Myocyte (in vitro differentiated cells): ENCODE results near the gene METTL26. TPM values are rescaled to one million over a fixed set of nuclear protein-coding genes. Genes with fewer than 3 reads are reported as not detected.

ENCODE experiments used
- DNase-seq: peaks from one replicate; pipeline ENCODE4 v3.0.0-alpha.2; 2012; ENCODE audit warnings: low read depth
- total RNA-seq: library from RNA; depleted of rRNA; stranded (reverse); fragments of >200 nt; gene quantifications from 2 replicates; pipeline ENCODE4 v1.2.3, GENCODE V29; 2014

The METTL26 gene
- total RNA-seq, 1 donor from 2014 or later: 83.6 TPM

GRCh38 chr16:641326-642188 lies 5.5 kb upstream of the METTL26 start, which contains the start of gene MCRIP2:
Gene MCRIP2, plus strand, starts transcription at chr16:641828. Its CDS starts 164 bp downstream, at chr16:641992.
- DNase-seq: peak; percentile 85

- no peak for DNase-seq
Measured at GRCh38 chr16:640614-641013, 4.5 kb upstream of the METTL26 start.

- no peak for DNase-seq
Measured at GRCh38 chr16:638836-639235, 2.7 kb upstream of the METTL26 start.

- no peak for DNase-seq
Measured at GRCh38 chr16:638034-638543, 2.0 kb upstream of the METTL26 start.

- peak; percentile 89 for DNase-seq
Measured at GRCh38 chr16:637081-638018, 1.2 kb upstream of the METTL26 start.

- DNase-seq: no peak
Measured at GRCh38 chr16:635573-636205, 416 bp downstream of the METTL26 start.

- no peak for DNase-seq
Measured at GRCh38 chr16:634996-635395, 1.1 kb downstream of the METTL26 start.

GRCh38 chr16:634051-634670 lies 1.9 kb downstream of the METTL26 start:
- DNase-seq: no peak

GRCh38 chr16:633336-634050 lies 2.6 kb downstream of the METTL26 start:
- DNase-seq: no peak

- no peak for DNase-seq
Measured at GRCh38 chr16:632486-633335, 3.4 kb downstream of the METTL26 start.

GRCh38 chr16:631808-632358 lies 4.2 kb downstream of the METTL26 start:
- DNase-seq: no peak

- no peak for DNase-seq
Measured at GRCh38 chr16:630815-631405, 5.2 kb downstream of the METTL26 start, which contains the start of gene WFIKKN1. Gene WFIKKN1, plus strand, starts transcription at chr16:630985. Its CDS starts 269 bp downstream, at chr16:631254.

- no peak for DNase-seq
Measured at GRCh38 chr16:630249-630814, 5.8 kb downstream of the METTL26 start.

GRCh38 chr16:629833-630248 lies 6.3 kb downstream of the METTL26 start:
- DNase-seq: no peak

- DNase-seq: peak; percentile 80
Measured at GRCh38 chr16:629185-629832, 6.8 kb downstream of the METTL26 start.

GRCh38 chr16:628321-629061 lies 7.6 kb downstream of the METTL26 start:
- DNase-seq: no peak
